ENCODE results near the gene UNG.
"Not testable (repeated sequence)": the region's sequence is repeated elsewhere in the genome, so short reads cannot be mapped to it uniquely, and the experiment has no call there.

The UNG gene

GRCh38 chr12:109097435-109098182 is at the start of gene UNG:
Gene UNG, plus strand, starts transcription at chr12:109097597. Its CDS starts 83 bp downstream, at chr12:109097680.
- H3K79me2 ChIP-seq (ENCODE audit: insufficient read depth, low read length), result peaks cover 44% of the 10 kb centered on the region
- H3K9ac ChIP-seq (ENCODE audit: low read depth, low read length), result peak within 1 kb of the TSS; percentile 80
- peak within 1 kb of the TSS; percentile 84 for H3K27ac ChIP-seq (ENCODE audit: low read length)
- H3K4me3 ChIP-seq (ENCODE audit: low read depth in 1 of 2, low read length in 2 of 2), result peak within 1 kb of the TSS; percentile 68 to 82
- DNase-seq (peak; percentile 96), ATAC-seq (ENCODE audit: insufficient read depth, low read depth) (peak; percentile 91)
- peaks cover 33% of the 10 kb centered on the region for H4K20me1 ChIP-seq (ENCODE audit: insufficient read depth, low read length)
- H3K27me3 ChIP-seq (ENCODE audit: insufficient read depth, low read length, poor library complexity), result no peaks in the 10 kb centered on the region
- no peaks in the 10 kb centered on the region for H3K9me3 ChIP-seq (ENCODE audit: insufficient read depth, low read length, severe bottlenecking)
- peak within 1 kb of the TSS; percentile 93 for H3K4me2 ChIP-seq (ENCODE audit: insufficient read depth, low read length)
- peak within 1 kb of the TSS; percentile 94 for H2AFZ ChIP-seq (ENCODE audit: low read depth, low read length)
- no peak for TF ChIP-seq EZH2 (IDR thresholded peaks at IDR 0.05; ENCODE audit: borderline replicate concordance, low read depth, low read length, severe bottlenecking)
- TF ChIP-seq CTCF (IDR thresholded peaks at IDR 0.05; ENCODE audit: borderline replicate concordance, extremely low read depth, low read length, poor library complexity, severe bottlenecking), result no peak
- H3K4me1 ChIP-seq (ENCODE audit: insufficient read depth, low read length), result peaks cover 48% of the 10 kb centered on the region
- peaks cover 43% of the 10 kb centered on the region for H3K36me3 ChIP-seq (ENCODE audit: insufficient read depth, low read length)

- not testable (repeated sequence) for DNase-seq
Observed at GRCh38 chr12:109048706-109049105, 48.7 kb upstream of the UNG start.

GRCh38 chr12:109049794-109050193 is 47.6 kb upstream of the UNG start:
- not testable (repeated sequence) for H3K27me3 ChIP-seq (ENCODE audit: insufficient read depth, low read length, poor library complexity); DNase-seq; H3K4me2 ChIP-seq (ENCODE audit: insufficient read depth, low read length); H2AFZ ChIP-seq (ENCODE audit: low read depth, low read length); H3K27ac ChIP-seq (ENCODE audit: low read length); H3K4me3 ChIP-seq (ENCODE audit: low read depth in 1 of 2, low read length in 2 of 2); H3K36me3 ChIP-seq (ENCODE audit: insufficient read depth, low read length); H3K9me3 ChIP-seq (ENCODE audit: insufficient read depth, low read length, severe bottlenecking); H4K20me1 ChIP-seq (ENCODE audit: insufficient read depth, low read length); ATAC-seq (ENCODE audit: insufficient read depth, low read depth); H3K9ac ChIP-seq (ENCODE audit: low read depth, low read length)
- Histone ChIP-seq H3K4me1 (ENCODE audit: insufficient read depth, low read length) (peaks cover 23% of the 10 kb centered on the region), H3K79me2 (ENCODE audit: insufficient read depth, low read length) (peaks cover 15% of the 10 kb centered on the region)

More at GRCh38 chr12:109048706-109049105, 48.7 kb upstream of the UNG start:
- ATAC-seq (ENCODE audit: insufficient read depth, low read depth); H3K9me3 ChIP-seq (ENCODE audit: insufficient read depth, low read length, severe bottlenecking); H3K27ac ChIP-seq (ENCODE audit: low read length); H2AFZ ChIP-seq (ENCODE audit: low read depth, low read length); H3K4me2 ChIP-seq (ENCODE audit: insufficient read depth, low read length); H3K4me3 ChIP-seq (ENCODE audit: low read depth in 1 of 2, low read length in 2 of 2); H3K9ac ChIP-seq (ENCODE audit: low read depth, low read length); H3K36me3 ChIP-seq (ENCODE audit: insufficient read depth, low read length); H4K20me1 ChIP-seq (ENCODE audit: insufficient read depth, low read length); H3K27me3 ChIP-seq (ENCODE audit: insufficient read depth, low read length, poor library complexity): not testable (repeated sequence)
- Histone ChIP-seq H3K79me2 (ENCODE audit: insufficient read depth, low read length) (peaks cover 12% of the 10 kb centered on the region), H3K4me1 (ENCODE audit: insufficient read depth, low read length) (peaks cover 14% of the 10 kb centered on the region)

- no peak for ATAC-seq (ENCODE audit: insufficient read depth, low read depth)
- DNase-seq, result no peak
- Histone ChIP-seq H3K9ac (ENCODE audit: low read depth, low read length) (peak overlapping the region; percentile 83), H3K27me3 (ENCODE audit: insufficient read depth, low read length, poor library complexity) (no peaks in the 10 kb centered on the region), H3K36me3 (ENCODE audit: insufficient read depth, low read length) (no peaks in the 10 kb centered on the region; the same call in 1 of the 2 replicates), H3K79me2 (ENCODE audit: insufficient read depth, low read length) (peaks cover 15% of the 10 kb centered on the region), H3K4me1 (ENCODE audit: insufficient read depth, low read length) (peaks cover 23% of the 10 kb centered on the region), H3K27ac (ENCODE audit: low read length) (peak overlapping the region; percentile 80), H3K9me3 (ENCODE audit: insufficient read depth, low read length, severe bottlenecking) (no peaks in the 10 kb centered on the region), H2AFZ (ENCODE audit: low read depth, low read length) (peak overlapping the region; percentile 100), H3K4me3 (ENCODE audit: low read depth in 1 of 2, low read length in 2 of 2) (peak overlapping the region; percentile 55 to 89), H3K4me2 (ENCODE audit: insufficient read depth, low read length) (peak overlapping the region; percentile 87), H4K20me1 (ENCODE audit: insufficient read depth, low read length) (no peaks in the 10 kb centered on the region)
- no peak for TF ChIP-seq EZH2 (IDR thresholded peaks at IDR 0.05; ENCODE audit: borderline replicate concordance, low read depth, low read length, severe bottlenecking)
- no peak for TF ChIP-seq CTCF (IDR thresholded peaks at IDR 0.05; ENCODE audit: borderline replicate concordance, extremely low read depth, low read length, poor library complexity, severe bottlenecking)
Observed at GRCh38 chr12:109052097-109052413, 45.3 kb upstream of the UNG start.

All from DND-41 (cell line).